ENCODE results near the gene CACFD1.

The CACFD1 gene

GRCh38 chr9:133485531-133486260 is 25.9 kb downstream of the CACFD1 start:
- DNase-seq = no peak

DNA sequence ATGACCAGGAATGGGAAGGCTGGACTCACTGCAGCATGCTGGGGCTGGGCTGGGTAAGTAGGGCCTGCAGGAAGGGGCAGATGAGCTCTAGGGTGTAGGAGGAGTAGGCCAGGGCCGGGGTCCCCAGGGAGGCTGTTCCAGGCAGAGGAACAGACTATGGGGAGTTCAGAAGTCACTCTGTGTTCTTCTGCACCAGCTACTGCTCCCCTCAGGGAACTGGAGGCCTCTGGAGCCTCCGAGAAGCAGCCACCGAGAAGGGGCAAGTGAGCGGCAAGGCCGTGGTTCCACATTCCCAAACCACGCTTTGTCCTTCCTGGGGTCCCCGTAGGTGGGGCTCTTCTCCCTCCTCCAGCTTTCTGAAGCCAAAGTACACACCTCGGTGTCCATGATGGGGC is 27.6 kb downstream of the CACFD1 start:
- no peak for DNase-seq

DNA sequence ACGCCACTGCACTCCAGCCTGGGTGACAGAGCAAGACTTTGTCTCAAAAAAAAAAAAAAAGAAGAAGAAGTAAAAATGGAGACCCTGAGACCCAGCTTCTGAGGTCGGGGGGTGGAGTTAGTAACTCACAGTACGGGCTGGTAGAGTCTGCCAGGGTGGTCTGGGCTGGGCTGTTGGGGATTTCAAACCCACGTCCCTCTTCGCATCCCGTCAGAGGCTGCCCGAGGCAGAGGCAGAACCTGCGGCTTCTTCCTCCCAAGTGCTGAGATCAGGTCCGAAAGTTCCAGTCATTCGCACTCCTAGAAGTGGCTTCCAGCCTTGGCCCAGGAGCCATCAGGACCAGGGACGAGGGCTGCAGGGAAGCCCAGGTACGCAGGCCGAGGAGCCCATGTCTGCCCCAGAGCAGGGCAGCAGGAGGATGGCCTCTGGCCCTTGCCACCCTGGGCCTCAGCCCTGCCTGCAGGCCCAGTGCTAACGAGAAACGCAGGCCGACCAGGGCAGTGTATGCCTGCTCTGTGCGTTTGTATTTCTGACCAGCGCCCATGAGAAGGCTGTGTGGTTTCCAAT is 29.0 kb downstream of the CACFD1 start:
- no peak for DNase-seq

- no peak for DNase-seq
Measured at GRCh38 chr9:133489253-133490190, 29.7 kb downstream of the CACFD1 start.

GRCh38 chr9:133490201-133490681 is 30.5 kb downstream of the CACFD1 start:
- no peak for DNase-seq

GRCh38 chr9:133490865-133491655 is 31.3 kb downstream of the CACFD1 start:
- DNase-seq = no peak

GRCh38 chr9:133491656-133491925 is 31.8 kb downstream of the CACFD1 start:
- no peak for DNase-seq

GRCh38 chr9:133492061-133493021 is 32.6 kb downstream of the CACFD1 start:
- DNase-seq = peak; percentile 86

GRCh38 chr9:133493428-133493827 is 33.6 kb downstream of the CACFD1 start:
- DNase-seq = no peak

DNA sequence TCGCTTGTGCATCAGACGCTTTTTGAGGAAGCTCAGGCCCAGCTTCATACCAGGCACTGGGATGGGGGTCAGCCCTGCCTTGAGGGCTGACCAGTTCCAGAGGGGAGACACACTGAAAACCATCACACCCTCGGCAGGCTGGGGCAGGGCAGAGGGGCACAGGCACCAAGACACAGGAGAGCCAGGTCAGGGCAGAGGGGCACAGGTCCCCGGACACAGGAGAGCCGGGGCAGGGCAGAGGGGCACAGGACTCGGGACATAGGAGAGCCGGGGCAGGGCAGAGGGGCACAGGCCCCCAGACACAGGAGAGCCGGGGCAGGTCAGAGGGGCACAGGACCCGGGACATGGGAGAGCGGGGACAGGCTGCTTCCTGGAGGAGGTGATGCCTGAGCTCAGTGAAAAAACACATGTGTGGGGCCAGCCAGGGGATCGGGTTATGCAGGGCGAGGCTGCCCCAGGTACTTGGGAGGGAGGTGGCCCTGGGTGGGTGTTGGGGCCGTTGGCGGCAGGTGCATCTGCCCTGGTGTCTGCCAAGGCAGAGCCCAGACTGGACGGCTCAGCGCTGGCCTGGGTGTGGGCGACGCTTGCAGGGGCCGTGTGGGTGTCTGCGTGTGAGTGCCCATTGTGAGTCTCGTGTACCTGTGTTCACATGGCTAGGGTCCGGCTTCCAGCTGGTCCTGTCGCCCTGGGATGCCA is 34.2 kb downstream of the CACFD1 start:
- DNase-seq = no peak

GRCh38 chr9:133494636-133495326 is 35.0 kb downstream of the CACFD1 start:
- DNase-seq = no peak

- no peak for DNase-seq
Measured at GRCh38 chr9:133495327-133496293, 35.8 kb downstream of the CACFD1 start.

DNA sequence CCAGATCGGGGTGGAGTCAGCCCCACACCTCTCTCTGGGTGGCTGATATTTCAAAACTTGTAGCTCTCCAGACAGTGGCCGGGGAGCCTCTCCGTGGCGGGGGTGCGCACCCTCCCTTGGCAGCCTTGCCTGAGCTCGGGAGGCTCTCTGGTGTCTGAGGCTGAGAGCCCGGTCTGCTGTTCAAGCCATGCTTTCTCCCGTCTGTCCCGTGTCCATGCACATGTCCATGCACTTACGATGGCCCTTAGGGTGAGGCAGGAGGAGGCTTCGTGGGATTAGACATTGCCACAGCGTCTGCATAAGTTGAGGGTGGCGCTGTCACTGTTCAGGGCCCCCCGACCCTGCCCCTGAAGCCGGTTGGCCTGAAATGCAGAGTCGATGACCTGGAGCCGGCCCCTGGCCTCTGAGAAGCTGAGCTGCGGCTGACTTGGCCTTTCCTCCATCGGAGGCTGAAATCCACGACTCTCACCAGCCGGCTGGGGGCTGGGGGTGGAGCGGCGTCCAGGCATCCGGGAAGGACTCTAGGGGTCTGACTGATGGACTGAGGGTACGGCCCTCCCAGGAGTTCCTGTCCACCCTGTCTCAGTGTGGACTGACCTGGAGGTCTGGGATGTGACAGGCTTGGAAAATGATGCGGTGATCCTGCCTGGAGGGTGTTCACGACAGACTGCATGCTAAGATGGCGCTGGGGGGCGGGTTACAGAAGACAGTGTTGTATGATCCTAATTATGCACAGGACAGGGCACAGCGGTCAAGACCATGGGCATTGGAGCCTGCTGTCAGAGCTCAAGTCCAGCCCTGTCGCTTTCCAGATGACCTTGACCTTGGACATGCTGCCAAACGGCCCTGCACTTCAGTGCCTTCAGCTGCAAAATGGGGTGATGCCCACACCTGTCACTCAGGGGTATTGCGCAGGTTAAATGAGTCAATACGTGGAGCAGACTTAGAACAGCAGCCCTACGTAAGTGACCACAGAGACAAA is 37.4 kb downstream of the CACFD1 start:
- DNase-seq = no peak

DNA sequence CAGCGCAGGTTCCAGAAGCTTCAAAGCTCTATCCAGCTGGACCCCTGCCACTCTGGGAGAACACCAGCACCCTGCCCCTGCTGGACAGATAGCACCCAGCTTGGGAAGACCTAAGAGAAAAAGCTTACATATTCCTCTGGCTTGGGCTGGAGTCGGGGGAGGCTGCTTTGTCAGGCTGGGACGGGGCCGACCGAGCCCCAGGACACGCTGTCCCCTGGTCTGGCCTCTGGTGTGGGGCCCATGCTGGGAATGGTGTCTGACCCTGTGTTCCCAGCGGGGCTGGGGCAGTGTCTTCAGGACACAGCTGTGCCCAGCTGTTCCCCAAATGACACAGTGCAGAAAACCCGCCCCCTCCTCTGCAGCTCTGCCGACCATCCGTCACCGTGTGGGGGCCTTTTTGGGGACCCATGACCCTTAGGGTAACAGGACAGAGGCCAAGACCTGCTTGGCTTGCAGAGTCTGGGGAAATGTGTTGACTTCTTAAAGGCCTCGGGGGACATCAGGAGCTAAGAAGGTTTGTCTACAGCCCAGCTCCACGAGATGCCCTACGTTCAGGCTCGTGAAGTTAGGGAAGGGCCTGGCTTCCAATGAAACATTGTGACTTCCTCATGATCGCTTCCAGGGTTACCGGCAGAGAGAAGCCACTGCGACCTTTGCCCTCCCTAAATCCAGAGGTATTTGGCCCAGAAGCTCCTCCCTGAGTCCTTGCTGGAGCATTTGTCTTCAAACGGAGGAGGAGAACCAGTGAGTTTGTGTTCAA is 39.5 kb downstream of the CACFD1 start:
- DNase-seq = no peak

DNA sequence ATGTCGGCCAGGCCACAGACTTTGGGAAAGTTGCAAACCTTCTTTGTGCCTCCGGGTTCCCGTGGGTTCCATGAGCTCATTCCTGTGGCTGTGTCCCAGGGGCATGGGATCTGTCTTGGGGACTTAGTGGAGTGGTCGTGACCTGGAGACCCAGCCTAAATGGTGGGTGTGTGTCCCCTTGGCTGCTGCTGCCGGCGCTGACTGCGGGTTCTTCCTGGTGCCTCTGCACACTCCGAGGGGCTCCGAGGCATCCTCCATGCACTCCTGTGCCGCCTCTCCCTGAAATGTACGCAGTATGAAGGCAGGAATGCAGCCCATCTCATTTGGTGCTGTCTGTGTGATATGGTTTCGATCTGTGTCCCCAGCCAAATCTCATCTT is 40.1 kb downstream of the CACFD1 start:
- no peak for DNase-seq

- DNase-seq = no peak
Measured at GRCh38 chr9:133502112-133502511, 42.3 kb downstream of the CACFD1 start.

GRCh38 chr9:133505186-133505830 is 45.5 kb downstream of the CACFD1 start:
- DNase-seq = no peak
